ENCODE data around the gene NOL4L.
A peak's percentile ranks its signal among the peaks of the same experiment; 100 is the strongest.

NOL4L gene

GRCh38 chr20:32585011-32585585 lies at the start of gene NOL4L:
NOL4L (minus strand) TSS chr20:32585333; CDS start chr20:32584890, 443 bp downstream.
- no peak for DNase-seq

GRCh38 chr20:32634041-32634805 lies 49.1 kb upstream of the NOL4L start:
- DNase-seq, result no peak

GRCh38 chr20:32632461-32633354 lies 47.6 kb upstream of the NOL4L start:
- no peak for DNase-seq

GRCh38 chr20:32631933-32632460 lies 46.9 kb upstream of the NOL4L start:
- DNase-seq, result no peak

- DNase-seq, result no peak
Observed at GRCh38 chr20:32629813-32630212, 44.7 kb upstream of the NOL4L start.

- peak in 1 of 2 experiments; percentile 30 for DNase-seq
Observed at GRCh38 chr20:32628960-32629530, 43.9 kb upstream of the NOL4L start.

- DNase-seq, result peak; percentile 68 to 82
Observed at GRCh38 chr20:32626859-32627636, 41.9 kb upstream of the NOL4L start.

GRCh38 chr20:32626407-32626806 lies 41.3 kb upstream of the NOL4L start:
- no peak for DNase-seq

GRCh38 chr20:32625996-32626395 lies 40.9 kb upstream of the NOL4L start:
- DNase-seq, result no peak

- no peak for DNase-seq
Observed at GRCh38 chr20:32624687-32625345, 39.7 kb upstream of the NOL4L start.

- peak in 1 of 2 experiments; percentile 46 for DNase-seq
Observed at GRCh38 chr20:32623667-32624157, 38.6 kb upstream of the NOL4L start.

- DNase-seq, result peak in 1 of 2 experiments; percentile 23
Observed at GRCh38 chr20:32622585-32623468, 37.7 kb upstream of the NOL4L start.

GRCh38 chr20:32621891-32622584 lies 36.9 kb upstream of the NOL4L start:
- no peak for DNase-seq

GRCh38 chr20:32621071-32621890 lies 36.1 kb upstream of the NOL4L start:
- no peak for DNase-seq

- DNase-seq, result no peak
Observed at GRCh38 chr20:32619586-32619985, 34.5 kb upstream of the NOL4L start.

GRCh38 chr20:32614772-32615171 lies 29.6 kb upstream of the NOL4L start:
- no peak for DNase-seq

- DNase-seq, result no peak
Observed at GRCh38 chr20:32614303-32614702, 29.2 kb upstream of the NOL4L start.

GRCh38 chr20:32613192-32614053 lies 28.3 kb upstream of the NOL4L start:
- no peak for DNase-seq
